Astrocyte (in vitro differentiated cells and primary cell): ENCODE measurements around the gene ABHD4. TPM values are rescaled to one million over a fixed set of nuclear protein-coding genes. Genes with fewer than 3 reads are reported as not detected.

Experiments used
- DNase-seq: peaks from one replicate; pipeline ENCODE4 v3.0.0-alpha.2; 2010; ENCODE audit warnings: low read depth
- FAIRE-seq: peaks from 2 replicates; lab custom pipeline; 2011; peaks lifted over from hg19 to GRCh38; lab: Jason Lieb, UNC
- H2AFZ ChIP-seq: 2 replicates; pipeline ENCODE4 v1.6.0; 2012; ENCODE audit warnings: low read depth, low read length, inconsistent platforms
- H3K27ac ChIP-seq: 2 replicates; pipeline ENCODE4 v1.5.1; 2011; ENCODE audit warnings: low read depth, low read length, inconsistent platforms
- H3K27me3 ChIP-seq: 2 replicates; pipeline ENCODE4 v1.6.0; 2011; ENCODE audit warnings: low read length, inconsistent platforms; ENCODE audit not compliant: insufficient read depth
- H3K36me3 ChIP-seq: 2 replicates; pipeline ENCODE4 v1.5.1; 2011; ENCODE audit warnings: low read length, inconsistent platforms; ENCODE audit not compliant: insufficient read depth
- H3K4me1 ChIP-seq: 2 replicates; pipeline ENCODE4 v1.5.1; 2011; ENCODE audit warnings: low read length, inconsistent platforms; ENCODE audit not compliant: insufficient read depth
- H3K4me2 ChIP-seq: 2 replicates; pipeline ENCODE4 v1.6.0; 2012; ENCODE audit warnings: low read length, inconsistent platforms
- H3K4me3 ChIP-seq: 2 replicates; pipeline ENCODE4 v1.5.1; 2011; ENCODE audit warnings: low read depth, mild to moderate bottlenecking, low read length, inconsistent platforms; ENCODE audit not compliant: insufficient read depth
- H3K79me2 ChIP-seq: 2 replicates; pipeline ENCODE4 v1.6.0; 2012; ENCODE audit warnings: mild to moderate bottlenecking, low read length, inconsistent platforms; ENCODE audit not compliant: insufficient read depth
- H3K9ac ChIP-seq: 2 replicates; pipeline ENCODE4 v1.6.0; 2012; ENCODE audit warnings: mild to moderate bottlenecking, low read length, inconsistent platforms
- H3K9me3 ChIP-seq: 2 replicates; pipeline ENCODE4 v1.5.1; 2012; ENCODE audit warnings: low read depth, mild to moderate bottlenecking, low read length, inconsistent platforms; ENCODE audit not compliant: insufficient read depth
- H4K20me1 ChIP-seq: 2 replicates; pipeline ENCODE4 v1.6.0; 2012; ENCODE audit warnings: low read length, inconsistent platforms; ENCODE audit not compliant: insufficient read depth
- H3K27ac Mint-ChIP-seq: one replicate; pipeline ENCODE4 v1.8.0; 2021; ENCODE audit warnings: mild to moderate bottlenecking, mixed read lengths; ENCODE audit not compliant: unreplicated experiment
- H3K27me3 Mint-ChIP-seq: one replicate; pipeline ENCODE4 v1.8.0; 2021; ENCODE audit warnings: low read depth, mixed read lengths; ENCODE audit not compliant: unreplicated experiment
- H3K36me3 Mint-ChIP-seq: one replicate; pipeline ENCODE4 v1.8.0; 2021; ENCODE audit warnings: low read depth, mixed read lengths; ENCODE audit not compliant: unreplicated experiment
- H3K4me1 Mint-ChIP-seq: one replicate; pipeline ENCODE4 v1.8.0; 2021; ENCODE audit warnings: low read depth, mixed read lengths; ENCODE audit not compliant: unreplicated experiment
- H3K4me3 Mint-ChIP-seq: one replicate; pipeline ENCODE4 v1.8.0; 2021; ENCODE audit warnings: mild to moderate bottlenecking, moderate library complexity, mixed read lengths; ENCODE audit not compliant: unreplicated experiment
- H3K9me3 Mint-ChIP-seq: one replicate; pipeline ENCODE4 v1.8.0; 2021; ENCODE audit warnings: mild to moderate bottlenecking, mixed read lengths; ENCODE audit not compliant: unreplicated experiment
- CTCF ChIP-seq: IDR thresholded peaks from 2 replicates; pipeline ENCODE4 v1.5.1; 2011; ENCODE audit warnings: low read depth, mild to moderate bottlenecking, inconsistent platforms, low read length, moderate library complexity; ENCODE audit not compliant: insufficient read depth
- EZH2 ChIP-seq: IDR thresholded peaks from 2 replicates; pipeline ENCODE4 v1.6.1; 2012; ENCODE audit warnings: mild to moderate bottlenecking, low read length, inconsistent platforms; ENCODE audit not compliant: insufficient read depth
- total RNA-seq: library from RNA; stranded (reverse); gene quantifications from 2 replicates; pipeline ENCODE4 v1.2.1, GENCODE V29; 2021

Gene ABHD4
- total RNA-seq, 1 donor from 2014 or later: 52.4 TPM

GRCh38 chr14:22622255-22622654 is 24.2 kb downstream of the ABHD4 start:
- H4K20me1 ChIP-seq: no peaks in the 10 kb centered on the region
- H3K79me2 ChIP-seq: no peaks in the 10 kb centered on the region
- H3K9ac ChIP-seq: no peak overlapping the region
- peak overlapping the region; percentile 16 for H3K4me2 ChIP-seq
- no peak for TF ChIP-seq CTCF
- no peak for TF ChIP-seq EZH2
- Mint-ChIP-seq H3K36me3 (no peaks in the 10 kb centered on the region), H3K9me3 (peaks cover 4% of the 10 kb centered on the region), H3K4me3 (no peak overlapping the region), H3K4me1 (peaks cover 2% of the 10 kb centered on the region), H3K27ac (no peak overlapping the region), H3K27me3 (peaks cover 3% of the 10 kb centered on the region)
- no peak overlapping the region for H3K4me3 ChIP-seq
- H3K27ac ChIP-seq: no peak overlapping the region
- H3K4me1 ChIP-seq: no peaks in the 10 kb centered on the region
- FAIRE-seq: no peak
- H3K27me3 ChIP-seq: no peaks in the 10 kb centered on the region
- H3K36me3 ChIP-seq: no peaks in the 10 kb centered on the region
- peak; percentile 49 for DNase-seq
- no peaks in the 10 kb centered on the region for H3K9me3 ChIP-seq
- H2AFZ ChIP-seq: no peak overlapping the region

- Mint-ChIP-seq H3K9me3 (peaks cover 4% of the 10 kb centered on the region), H3K27me3 (peaks cover 3% of the 10 kb centered on the region), H3K27ac (no peak overlapping the region), H3K4me1 (peaks cover 2% of the 10 kb centered on the region), H3K36me3 (no peaks in the 10 kb centered on the region), H3K4me3 (no peak overlapping the region)
- Histone ChIP-seq H3K79me2 (no peaks in the 10 kb centered on the region), H2AFZ (no peak overlapping the region), H3K9ac (no peak overlapping the region), H3K36me3 (no peaks in the 10 kb centered on the region), H3K27me3 (no peaks in the 10 kb centered on the region), H3K27ac (no peak overlapping the region), H3K4me1 (no peaks in the 10 kb centered on the region), H4K20me1 (no peaks in the 10 kb centered on the region), H3K9me3 (no peaks in the 10 kb centered on the region), H3K4me2 (no peak overlapping the region), H3K4me3 (no peak overlapping the region)
- FAIRE-seq: no peak
- no peak for DNase-seq
- TF ChIP-seq EZH2 (no peak), CTCF (no peak)
Measured at GRCh38 chr14:22623047-22623446, 24.9 kb downstream of the ABHD4 start.

- no peak overlapping the region for H3K4me3 Mint-ChIP-seq
- no peak for FAIRE-seq
- H3K79me2 ChIP-seq: no peaks in the 10 kb centered on the region
- H3K9ac ChIP-seq: no peak overlapping the region
- peaks cover 4% of the 10 kb centered on the region for H3K36me3 Mint-ChIP-seq
- H3K27ac Mint-ChIP-seq: no peak overlapping the region
- no peaks in the 10 kb centered on the region for H3K9me3 ChIP-seq
- peaks cover 6% of the 10 kb centered on the region for H3K4me1 ChIP-seq
- H3K4me1 Mint-ChIP-seq: peaks cover 2% of the 10 kb centered on the region
- H3K4me3 ChIP-seq: no peak overlapping the region
- H3K27me3 Mint-ChIP-seq: peaks cover 3% of the 10 kb centered on the region
- peaks cover 9% of the 10 kb centered on the region for H3K9me3 Mint-ChIP-seq
- H3K4me2 ChIP-seq: no peak overlapping the region
- TF ChIP-seq CTCF: no peak
- no peak for TF ChIP-seq EZH2
- no peak overlapping the region for H2AFZ ChIP-seq
- no peaks in the 10 kb centered on the region for H4K20me1 ChIP-seq
- no peaks in the 10 kb centered on the region for H3K27me3 ChIP-seq
- no peak overlapping the region for H3K27ac ChIP-seq
- H3K36me3 ChIP-seq: no peaks in the 10 kb centered on the region
- no peak for DNase-seq
Measured at GRCh38 chr14:22626590-22626989, 28.5 kb downstream of the ABHD4 start.
